Astrocyte (in vitro differentiated cells and primary cell): Measurements from ENCODE around the gene KLHDC8A.

ENCODE experiments used
- CTCF ChIP-seq: IDR thresholded peaks from 2 replicates; pipeline ENCODE4 v1.5.1; 2011; ENCODE audit warnings: low read depth, mild to moderate bottlenecking, inconsistent platforms, low read length, moderate library complexity; ENCODE audit not compliant: insufficient read depth
- EZH2 ChIP-seq: IDR thresholded peaks from 2 replicates; pipeline ENCODE4 v1.6.1; 2012; ENCODE audit warnings: mild to moderate bottlenecking, low read length, inconsistent platforms; ENCODE audit not compliant: insufficient read depth

DNA sequence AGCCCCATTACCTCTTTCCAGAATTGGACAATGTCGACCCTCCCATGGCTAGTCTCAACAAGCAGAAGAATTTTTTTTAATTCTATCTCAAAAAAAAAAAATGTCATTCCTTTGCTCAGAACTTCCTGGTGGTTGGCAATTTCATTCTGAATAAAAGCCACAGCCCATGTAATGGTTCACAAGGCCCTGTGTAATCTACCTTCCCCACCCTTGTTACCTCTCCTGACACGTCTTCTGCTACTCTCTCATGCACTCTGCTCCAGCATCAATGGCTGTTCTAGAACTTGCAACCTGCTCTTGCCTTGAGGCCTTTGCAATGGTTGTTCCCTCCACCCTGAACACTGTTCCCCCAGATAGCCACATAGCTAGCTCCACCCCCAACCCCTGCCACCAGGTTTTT lies 60.6 kb downstream of the KLHDC8A start:
- TF ChIP-seq CTCF (no peak), EZH2 (no peak)
